PC-9 (cell line): ENCODE data around the gene CCDC93.

ENCODE experiments used
- EZH2 ChIP-seq: fragments of 200-600 bp; sonication (generic); IDR thresholded peaks from 2 replicates; pipeline ENCODE4 v1.8.0; 2017; ENCODE audit warnings: antibody characterized with exemption, low read depth
- TF ChIP-seq, protein P1 (sequence below): fragments of 200-600 bp; sonication (generic); conservative IDR thresholded peaks from 2 replicates; pipeline ENCODE4 v1.6.1; 2017; ENCODE audit warnings: mixed run types, antibody characterized with exemption, mild to moderate bottlenecking, moderate library complexity

DNA sequence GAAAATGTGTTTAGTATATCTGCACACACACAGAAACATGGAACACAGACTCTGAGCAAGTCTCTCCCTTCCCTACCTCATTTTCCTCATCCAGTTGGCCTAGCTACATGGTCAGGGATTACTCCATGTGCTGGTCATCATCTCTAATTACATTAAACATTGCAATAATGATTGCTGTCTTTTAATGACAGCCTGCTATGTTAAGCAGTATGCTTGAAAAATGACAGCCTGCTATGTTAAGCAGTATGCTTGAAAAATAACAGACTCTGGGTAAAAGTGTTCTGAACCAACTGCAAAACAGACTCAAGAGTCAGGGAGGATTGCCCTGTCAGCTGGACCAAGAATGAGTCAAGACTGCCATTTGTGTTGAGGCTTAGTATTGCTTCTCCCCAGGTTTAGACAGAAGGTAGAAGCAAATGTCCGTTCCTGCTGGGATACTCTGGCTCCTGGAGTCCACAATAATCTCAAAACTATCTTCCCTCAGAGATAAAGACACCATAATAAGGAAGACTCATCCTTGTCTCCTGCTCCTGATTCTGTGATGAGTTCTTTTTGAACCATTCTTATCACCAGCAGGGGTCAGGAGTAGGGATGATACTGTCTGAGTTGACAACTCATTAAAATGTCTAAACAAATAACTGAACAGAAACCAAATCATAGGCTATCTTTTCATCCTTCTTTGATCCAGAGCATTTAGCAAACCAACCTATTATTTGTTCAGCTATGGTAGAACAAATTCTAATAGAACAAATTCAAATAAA lies 57.7 kb downstream of the CCDC93 start:
- TF ChIP-seq, protein P1, sequence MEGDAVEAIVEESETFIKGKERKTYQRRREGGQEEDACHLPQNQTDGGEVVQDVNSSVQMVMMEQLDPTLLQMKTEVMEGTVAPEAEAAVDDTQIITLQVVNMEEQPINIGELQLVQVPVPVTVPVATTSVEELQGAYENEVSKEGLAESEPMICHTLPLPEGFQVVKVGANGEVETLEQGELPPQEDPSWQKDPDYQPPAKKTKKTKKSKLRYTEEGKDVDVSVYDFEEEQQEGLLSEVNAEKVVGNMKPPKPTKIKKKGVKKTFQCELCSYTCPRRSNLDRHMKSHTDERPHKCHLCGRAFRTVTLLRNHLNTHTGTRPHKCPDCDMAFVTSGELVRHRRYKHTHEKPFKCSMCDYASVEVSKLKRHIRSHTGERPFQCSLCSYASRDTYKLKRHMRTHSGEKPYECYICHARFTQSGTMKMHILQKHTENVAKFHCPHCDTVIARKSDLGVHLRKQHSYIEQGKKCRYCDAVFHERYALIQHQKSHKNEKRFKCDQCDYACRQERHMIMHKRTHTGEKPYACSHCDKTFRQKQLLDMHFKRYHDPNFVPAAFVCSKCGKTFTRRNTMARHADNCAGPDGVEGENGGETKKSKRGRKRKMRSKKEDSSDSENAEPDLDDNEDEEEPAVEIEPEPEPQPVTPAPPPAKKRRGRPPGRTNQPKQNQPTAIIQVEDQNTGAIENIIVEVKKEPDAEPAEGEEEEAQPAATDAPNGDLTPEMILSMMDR, result 0 out of 2 replicates have a peak, but pooled peaks have one; percentile 30
- TF ChIP-seq EZH2, result no peak
